ENCODE measurements around the gene RXRB.

DNA sequence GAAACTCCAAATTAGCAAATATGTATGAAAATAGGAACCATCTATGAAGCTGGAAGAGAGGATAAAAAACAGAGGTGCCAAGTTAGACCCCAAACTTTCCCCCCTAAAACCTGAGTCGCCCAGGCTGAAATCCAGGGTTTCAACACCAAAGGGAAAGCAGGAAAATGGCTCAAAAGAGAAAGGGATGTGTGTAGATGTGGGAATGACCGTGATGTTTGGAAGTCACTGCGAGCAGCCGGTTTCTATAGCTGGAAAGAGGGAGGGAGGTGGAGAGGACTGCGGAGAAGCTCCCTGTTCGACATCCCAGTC, 12.3 kb upstream of the RXRB start:
- TF ChIP-seq, protein P1, sequence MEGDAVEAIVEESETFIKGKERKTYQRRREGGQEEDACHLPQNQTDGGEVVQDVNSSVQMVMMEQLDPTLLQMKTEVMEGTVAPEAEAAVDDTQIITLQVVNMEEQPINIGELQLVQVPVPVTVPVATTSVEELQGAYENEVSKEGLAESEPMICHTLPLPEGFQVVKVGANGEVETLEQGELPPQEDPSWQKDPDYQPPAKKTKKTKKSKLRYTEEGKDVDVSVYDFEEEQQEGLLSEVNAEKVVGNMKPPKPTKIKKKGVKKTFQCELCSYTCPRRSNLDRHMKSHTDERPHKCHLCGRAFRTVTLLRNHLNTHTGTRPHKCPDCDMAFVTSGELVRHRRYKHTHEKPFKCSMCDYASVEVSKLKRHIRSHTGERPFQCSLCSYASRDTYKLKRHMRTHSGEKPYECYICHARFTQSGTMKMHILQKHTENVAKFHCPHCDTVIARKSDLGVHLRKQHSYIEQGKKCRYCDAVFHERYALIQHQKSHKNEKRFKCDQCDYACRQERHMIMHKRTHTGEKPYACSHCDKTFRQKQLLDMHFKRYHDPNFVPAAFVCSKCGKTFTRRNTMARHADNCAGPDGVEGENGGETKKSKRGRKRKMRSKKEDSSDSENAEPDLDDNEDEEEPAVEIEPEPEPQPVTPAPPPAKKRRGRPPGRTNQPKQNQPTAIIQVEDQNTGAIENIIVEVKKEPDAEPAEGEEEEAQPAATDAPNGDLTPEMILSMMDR (IDR thresholded peaks at IDR 0.05; ENCODE audit: low read length) = no peak
- TF ChIP-seq EZH2 (IDR thresholded peaks at IDR 0.05; ENCODE audit: borderline replicate concordance, low read length) = no peak
